AG04449 (cell line): ENCODE measurements around the gene KCNQ5.

Experiments used
- CTCF ChIA-PET: fragments of 350-600 bp; formaldehyde crosslinking; extraction: SDS; loops from one replicate; lab custom pipeline; 2021; ENCODE audit warnings: antibody characterized with exemption; lab: Yijun Ruan, JAX
- POLR2A ChIA-PET: fragments of 400-600, 350-600 bp; formaldehyde crosslinking; extraction: SDS; loops from one replicate; lab custom pipeline; 2020; ENCODE audit warnings: antibody characterized with exemption, inconsistent platforms; lab: Yijun Ruan, JAX
- DNase-seq: peaks from one replicate; pipeline ENCODE4 v3.0.0-alpha.2; 2010; ENCODE audit warnings: low read depth, low spot score
- H3K4me3 ChIP-seq: 2 replicates; pipeline ENCODE4 v1.5.1; 2011; ENCODE audit warnings: low read depth, mild to moderate bottlenecking, control low read depth, low read length
- CTCF ChIP-seq: IDR thresholded peaks from one replicate; pipeline ENCODE4 v1.5.1; 2011; ENCODE audit warnings: mild to moderate bottlenecking, moderate library complexity, low read length, control low read depth, inconsistent platforms; ENCODE audit not compliant: insufficient read depth; ENCODE audit errors: missing control alignments

Gene KCNQ5

GRCh38 chr6:72595812-72596211 lies 26.1 kb upstream of the KCNQ5 start:
- no peak overlapping the region for H3K4me3 ChIP-seq
- ChIA-PET POLR2A (no interaction called here), CTCF (interaction anchor here (1.7 kb wide), 1 partner anchor 20 kb away, joined by 8 read pairs; no protein-coding TSS in a partner anchor)
- no peak for DNase-seq
- TF ChIP-seq CTCF: no peak

- no peak overlapping the region for H3K4me3 ChIP-seq
- ChIA-PET CTCF (interaction anchor here (0.7 to 10.4 kb wide), 65 partner anchors 8 to 1082 kb away, joined by 3 to 251 read pairs (median 4); no protein-coding TSS in a partner anchor), POLR2A (no interaction called here)
- peak; percentile 42 for TF ChIP-seq CTCF
- DNase-seq: no peak
Measured at GRCh38 chr6:72616406-72617015, 5.4 kb upstream of the KCNQ5 start.

GRCh38 chr6:72617721-72618120 lies 4.1 kb upstream of the KCNQ5 start:
- H3K4me3 ChIP-seq: no peak overlapping the region
- no peak for DNase-seq
- ChIA-PET POLR2A (no interaction called here), CTCF (interaction anchor here (0.6 to 10.4 kb wide), 12 partner anchors 11 to 568 kb away, joined by 3 to 251 read pairs (median 6); no protein-coding TSS in a partner anchor)
- TF ChIP-seq CTCF: no peak

- peak overlapping the region; percentile 69 for H3K4me3 ChIP-seq
- POLR2A ChIA-PET: no interaction called here
- CTCF ChIA-PET: interaction anchor here (0.6 to 10.4 kb wide), 18 partner anchors 8 to 708 kb away, joined by 3 to 251 read pairs (median 4); no protein-coding TSS in a partner anchor
- TF ChIP-seq CTCF: no peak
- DNase-seq: no peak
Measured at GRCh38 chr6:72619883-72620696, 1.8 kb upstream of the KCNQ5 start.

- POLR2A ChIA-PET: no interaction called here
- H3K4me3 ChIP-seq: peak overlapping the region; percentile 69
- CTCF ChIA-PET: interaction anchor here (0.9 to 10.4 kb wide), 13 partner anchors 9 to 707 kb away, joined by 3 to 251 read pairs (median 4); no protein-coding TSS in a partner anchor
- no peak for TF ChIP-seq CTCF
- DNase-seq: no peak
Measured at GRCh38 chr6:72620871-72621290, 983 bp upstream of the KCNQ5 start.
